SK-N-MC (cell line): ENCODE data around the gene ATP6V0E1.

Experiments
- EZH2 ChIP-seq: fragments of 200-600 bp; sonication (generic); IDR thresholded peaks from one replicate; pipeline ENCODE4 v1.6.1; 2017; ENCODE audit warnings: antibody characterized with exemption
- FOXP2 ChIP-seq: optimal IDR thresholded peaks from 2 replicates; pipeline ENCODE3; 2011; ENCODE audit warnings: mild to moderate bottlenecking, moderate library complexity; ENCODE audit not compliant: insufficient read depth; ENCODE audit errors: extremely low read length, control extremely low read depth
- POLR2AphosphoS5 ChIP-seq: IDR thresholded peaks from 2 replicates; pipeline ENCODE4 v1.6.1; 2012; ENCODE audit warnings: mild to moderate bottlenecking, low read depth, low read length, borderline replicate concordance

GRCh38 chr5:173027905-173028304, 44.3 kb downstream of the ATP6V0E1 start:
- TF ChIP-seq EZH2 (no peak), POLR2AphosphoS5 (no peak), FOXP2 (no peak)
